SK-N-SH treated with all-trans-retinoic acid at 6 μM for 48 hours (cell line): ENCODE data around the gene RAPGEF1.
"Not testable (repeated sequence)": the region's sequence is repeated elsewhere in the genome, so short reads cannot be mapped to it uniquely, and the experiment has no call there.

Source experiments
- ATAC-seq: fragments of 200-7000 bp; cut with Tn5 transposase; 3 replicates; pipeline ENCODE4 v1.9.1; 2020; ENCODE audit warnings: mild to moderate bottlenecking, moderate library complexity
- ARNTL ChIP-seq: fragments of 450-650 bp; formaldehyde crosslinking; IDR thresholded peaks from 2 replicates; pipeline ENCODE4 v1.5.0; 2020; ENCODE audit warnings: low read depth, mild to moderate bottlenecking, moderate library complexity, borderline replicate concordance
- BACH2 ChIP-seq: fragments of 250-450 bp; sonication (Bioruptor Pico); IDR thresholded peaks from 2 replicates; pipeline ENCODE4 v1.9.0; 2021; ENCODE audit warnings: mild to moderate bottlenecking, borderline replicate concordance
- CSDC2 ChIP-seq: fragments of 250-450 bp; sonication (Bioruptor Pico); IDR thresholded peaks from 2 replicates; pipeline ENCODE4 v1.5.0; 2020; ENCODE audit warnings: mild to moderate bottlenecking, moderate library complexity
- ESRRG ChIP-seq: fragments of 250-450 bp; sonication (Bioruptor Pico); IDR thresholded peaks from 2 replicates; pipeline ENCODE4 v1.6.1; 2021; ENCODE audit warnings: mild to moderate bottlenecking
- GLIS3 ChIP-seq: fragments of 250-450 bp; sonication (Bioruptor Pico); IDR thresholded peaks from 2 replicates; pipeline ENCODE4 v1.5.0; 2020; ENCODE audit warnings: mild to moderate bottlenecking, moderate library complexity
- OSR1 ChIP-seq: fragments of 250-450 bp; sonication (Bioruptor Pico); IDR thresholded peaks from 2 replicates; pipeline ENCODE4 v1.8.0; 2022; ENCODE audit warnings: moderate library complexity, mild to moderate bottlenecking, inconsistent platforms
- PPARA ChIP-seq: fragments of 250-450 bp; sonication (Bioruptor Pico); IDR thresholded peaks from 2 replicates; pipeline ENCODE4 v1.5.0; 2020; ENCODE audit warnings: mild to moderate bottlenecking, borderline replicate concordance
- RARB ChIP-seq: fragments of 250-450 bp; sonication (Bioruptor Pico); IDR thresholded peaks from 2 replicates; pipeline ENCODE4 v1.8.0; 2021; ENCODE audit warnings: mild to moderate bottlenecking, moderate library complexity
- SNAI2 ChIP-seq: fragments of 250-450 bp; sonication (Bioruptor Pico); IDR thresholded peaks from 2 replicates; pipeline ENCODE4 v1.5.0; 2020; ENCODE audit warnings: mild to moderate bottlenecking, moderate library complexity
- TCF4 ChIP-seq: fragments of 250-450 bp; sonication (Bioruptor Pico); IDR thresholded peaks from 2 replicates; pipeline ENCODE4 v1.8.0; 2021; ENCODE audit warnings: mild to moderate bottlenecking, moderate library complexity, borderline replicate concordance
- TOX ChIP-seq: fragments of 250-450 bp; sonication (Bioruptor Pico); IDR thresholded peaks from 2 replicates; pipeline ENCODE4 v1.8.0; 2021; ENCODE audit warnings: mild to moderate bottlenecking, moderate library complexity, borderline replicate concordance
- ZFP3 ChIP-seq: fragments of 250-450 bp; sonication (Bioruptor Pico); IDR thresholded peaks from 2 replicates; pipeline ENCODE4 v1.5.0; 2020; ENCODE audit warnings: mild to moderate bottlenecking, moderate library complexity
- ZFP30 ChIP-seq: fragments of 450-650 bp; formaldehyde crosslinking; IDR thresholded peaks from 2 replicates; pipeline ENCODE4 v1.5.0; 2022; ENCODE audit warnings: mild to moderate bottlenecking, moderate library complexity
- ZNF565 ChIP-seq: fragments of 450-650 bp; formaldehyde crosslinking; conservative IDR thresholded peaks from 2 replicates; pipeline ENCODE4 v1.5.0; 2020; ENCODE audit warnings: low read depth, mild to moderate bottlenecking, moderate library complexity
- ZNF70 ChIP-seq: fragments of 450-650 bp; formaldehyde crosslinking; IDR thresholded peaks from 2 replicates; pipeline ENCODE4 v1.5.0; 2020; ENCODE audit warnings: mild to moderate bottlenecking, moderate library complexity
- ZNF8 ChIP-seq: fragments of 450-650 bp; formaldehyde crosslinking; IDR thresholded peaks from 2 replicates; pipeline ENCODE4 v1.5.0; 2020; ENCODE audit warnings: mild to moderate bottlenecking, moderate library complexity
- TF ChIP-seq, protein P1 (sequence below): fragments of 250-450 bp; sonication (Bioruptor Pico); IDR thresholded peaks from 2 replicates; pipeline ENCODE4 v1.5.0; 2020; ENCODE audit warnings: mild to moderate bottlenecking, moderate library complexity
- TF ChIP-seq, protein P2 (sequence below): fragments of 250-450 bp; sonication (Bioruptor Pico); IDR thresholded peaks from 2 replicates; pipeline ENCODE4 v1.8.0; 2020; ENCODE audit warnings: mild to moderate bottlenecking, moderate library complexity, borderline replicate concordance
- TF ChIP-seq, protein P3 (sequence below): fragments of 250-450 bp; sonication (Bioruptor Pico); IDR thresholded peaks from 2 replicates; pipeline ENCODE4 v1.5.1; 2021; ENCODE audit warnings: mild to moderate bottlenecking, moderate library complexity

Gene RAPGEF1

DNA sequence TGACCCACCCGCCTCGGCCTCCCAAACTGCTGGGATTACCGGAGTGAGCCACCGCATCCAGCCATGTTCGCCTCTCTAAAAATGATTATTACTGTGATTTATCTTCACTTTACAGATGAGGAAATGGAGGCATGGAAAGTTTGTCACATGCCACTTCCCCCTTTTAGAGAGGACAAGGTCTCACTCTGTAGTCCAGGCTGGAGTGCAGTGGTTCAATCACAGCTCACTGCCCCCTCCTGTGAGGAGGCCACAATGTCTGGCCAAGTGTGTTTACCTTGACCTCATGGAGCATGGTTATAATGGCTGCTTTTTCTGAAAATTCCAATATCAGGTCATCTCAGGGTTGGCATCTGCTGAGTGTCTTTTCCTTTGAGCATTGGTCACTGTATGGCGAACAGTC is 187.8 kb downstream of the RAPGEF1 start:
- TF ChIP-seq ZNF8 (CRISPR knock-in tag) (no peak), CSDC2 (CRISPR knock-in tag) (no peak)
- TF ChIP-seq, all 23 proteins: peak for 0
- ATAC-seq, result no peak; the same call in 2 of the 3 replicates

- ATAC-seq, result not testable (repeated sequence)
Observed at GRCh38 chr9:131550465-131550864, 189.4 kb downstream of the RAPGEF1 start.

DNA sequence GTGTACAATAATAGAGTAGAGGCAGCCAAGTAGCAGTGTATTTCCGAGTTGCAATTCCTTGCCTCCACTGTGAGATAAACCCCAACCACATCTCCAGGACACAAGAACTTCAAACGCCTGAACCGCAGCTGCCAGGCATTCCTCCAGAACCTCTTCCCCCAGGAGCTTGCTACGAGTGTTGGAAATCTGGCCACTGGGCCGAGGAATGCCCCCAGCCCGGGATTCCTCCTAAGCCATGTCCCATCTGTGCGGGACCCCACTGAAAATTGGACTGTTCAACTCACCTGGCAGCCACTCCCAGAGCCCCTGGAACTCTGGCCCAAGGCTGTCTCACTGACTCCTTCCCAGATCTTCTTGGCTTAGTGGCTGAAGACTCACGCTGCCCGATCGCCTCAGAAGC is 190.7 kb downstream of the RAPGEF1 start:
- ATAC-seq, result not testable (repeated sequence)

- no peak for TF ChIP-seq CSDC2 (CRISPR knock-in tag)
- TF ChIP-seq OSR1 (CRISPR knock-in tag), result no peak
- no peak for TF ChIP-seq ZFP3 (CRISPR knock-in tag)
- TF ChIP-seq ESRRG, result no peak
- TF ChIP-seq TOX (CRISPR knock-in tag), result no peak
- TF ChIP-seq, protein P1, sequence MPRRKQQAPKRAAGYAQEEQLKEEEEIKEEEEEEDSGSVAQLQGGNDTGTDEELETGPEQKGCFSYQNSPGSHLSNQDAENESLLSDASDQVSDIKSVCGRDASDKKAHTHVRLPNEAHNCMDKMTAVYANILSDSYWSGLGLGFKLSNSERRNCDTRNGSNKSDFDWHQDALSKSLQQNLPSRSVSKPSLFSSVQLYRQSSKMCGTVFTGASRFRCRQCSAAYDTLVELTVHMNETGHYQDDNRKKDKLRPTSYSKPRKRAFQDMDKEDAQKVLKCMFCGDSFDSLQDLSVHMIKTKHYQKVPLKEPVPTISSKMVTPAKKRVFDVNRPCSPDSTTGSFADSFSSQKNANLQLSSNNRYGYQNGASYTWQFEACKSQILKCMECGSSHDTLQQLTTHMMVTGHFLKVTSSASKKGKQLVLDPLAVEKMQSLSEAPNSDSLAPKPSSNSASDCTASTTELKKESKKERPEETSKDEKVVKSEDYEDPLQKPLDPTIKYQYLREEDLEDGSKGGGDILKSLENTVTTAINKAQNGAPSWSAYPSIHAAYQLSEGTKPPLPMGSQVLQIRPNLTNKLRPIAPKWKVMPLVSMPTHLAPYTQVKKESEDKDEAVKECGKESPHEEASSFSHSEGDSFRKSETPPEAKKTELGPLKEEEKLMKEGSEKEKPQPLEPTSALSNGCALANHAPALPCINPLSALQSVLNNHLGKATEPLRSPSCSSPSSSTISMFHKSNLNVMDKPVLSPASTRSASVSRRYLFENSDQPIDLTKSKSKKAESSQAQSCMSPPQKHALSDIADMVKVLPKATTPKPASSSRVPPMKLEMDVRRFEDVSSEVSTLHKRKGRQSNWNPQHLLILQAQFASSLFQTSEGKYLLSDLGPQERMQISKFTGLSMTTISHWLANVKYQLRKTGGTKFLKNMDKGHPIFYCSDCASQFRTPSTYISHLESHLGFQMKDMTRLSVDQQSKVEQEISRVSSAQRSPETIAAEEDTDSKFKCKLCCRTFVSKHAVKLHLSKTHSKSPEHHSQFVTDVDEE (CRISPR knock-in tag), result no peak
- no peak for TF ChIP-seq GLIS3
- TF ChIP-seq RARB (CRISPR knock-in tag), result no peak
- TF ChIP-seq ZNF8 (CRISPR knock-in tag), result no peak
- TF ChIP-seq SNAI2 (CRISPR knock-in tag), result no peak
- TF ChIP-seq, protein P2, sequence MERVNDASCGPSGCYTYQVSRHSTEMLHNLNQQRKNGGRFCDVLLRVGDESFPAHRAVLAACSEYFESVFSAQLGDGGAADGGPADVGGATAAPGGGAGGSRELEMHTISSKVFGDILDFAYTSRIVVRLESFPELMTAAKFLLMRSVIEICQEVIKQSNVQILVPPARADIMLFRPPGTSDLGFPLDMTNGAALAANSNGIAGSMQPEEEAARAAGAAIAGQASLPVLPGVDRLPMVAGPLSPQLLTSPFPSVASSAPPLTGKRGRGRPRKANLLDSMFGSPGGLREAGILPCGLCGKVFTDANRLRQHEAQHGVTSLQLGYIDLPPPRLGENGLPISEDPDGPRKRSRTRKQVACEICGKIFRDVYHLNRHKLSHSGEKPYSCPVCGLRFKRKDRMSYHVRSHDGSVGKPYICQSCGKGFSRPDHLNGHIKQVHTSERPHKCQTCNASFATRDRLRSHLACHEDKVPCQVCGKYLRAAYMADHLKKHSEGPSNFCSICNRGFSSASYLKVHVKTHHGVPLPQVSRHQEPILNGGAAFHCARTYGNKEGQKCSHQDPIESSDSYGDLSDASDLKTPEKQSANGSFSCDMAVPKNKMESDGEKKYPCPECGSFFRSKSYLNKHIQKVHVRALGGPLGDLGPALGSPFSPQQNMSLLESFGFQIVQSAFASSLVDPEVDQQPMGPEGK (CRISPR knock-in tag), result no peak
- no peak for TF ChIP-seq ZNF565
- TF ChIP-seq PPARA (CRISPR knock-in tag), result no peak
- TF ChIP-seq ZNF70 (CRISPR knock-in tag), result no peak
- no peak for TF ChIP-seq BACH2 (CRISPR knock-in tag)
- TF ChIP-seq, protein P3, sequence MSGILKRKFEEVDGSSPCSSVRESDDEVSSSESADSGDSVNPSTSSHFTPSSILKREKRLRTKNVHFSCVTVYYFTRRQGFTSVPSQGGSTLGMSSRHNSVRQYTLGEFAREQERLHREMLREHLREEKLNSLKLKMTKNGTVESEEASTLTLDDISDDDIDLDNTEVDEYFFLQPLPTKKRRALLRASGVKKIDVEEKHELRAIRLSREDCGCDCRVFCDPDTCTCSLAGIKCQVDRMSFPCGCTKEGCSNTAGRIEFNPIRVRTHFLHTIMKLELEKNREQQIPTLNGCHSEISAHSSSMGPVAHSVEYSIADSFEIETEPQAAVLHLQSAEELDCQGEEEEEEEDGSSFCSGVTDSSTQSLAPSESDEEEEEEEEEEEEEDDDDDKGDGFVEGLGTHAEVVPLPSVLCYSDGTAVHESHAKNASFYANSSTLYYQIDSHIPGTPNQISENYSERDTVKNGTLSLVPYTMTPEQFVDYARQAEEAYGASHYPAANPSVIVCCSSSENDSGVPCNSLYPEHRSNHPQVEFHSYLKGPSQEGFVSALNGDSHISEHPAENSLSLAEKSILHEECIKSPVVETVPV, result no peak
- TF ChIP-seq ARNTL (CRISPR knock-in tag), result no peak
- peak; percentile 87 for ATAC-seq
Observed at GRCh38 chr9:131546336-131547084, 193.4 kb downstream of the RAPGEF1 start.

DNA sequence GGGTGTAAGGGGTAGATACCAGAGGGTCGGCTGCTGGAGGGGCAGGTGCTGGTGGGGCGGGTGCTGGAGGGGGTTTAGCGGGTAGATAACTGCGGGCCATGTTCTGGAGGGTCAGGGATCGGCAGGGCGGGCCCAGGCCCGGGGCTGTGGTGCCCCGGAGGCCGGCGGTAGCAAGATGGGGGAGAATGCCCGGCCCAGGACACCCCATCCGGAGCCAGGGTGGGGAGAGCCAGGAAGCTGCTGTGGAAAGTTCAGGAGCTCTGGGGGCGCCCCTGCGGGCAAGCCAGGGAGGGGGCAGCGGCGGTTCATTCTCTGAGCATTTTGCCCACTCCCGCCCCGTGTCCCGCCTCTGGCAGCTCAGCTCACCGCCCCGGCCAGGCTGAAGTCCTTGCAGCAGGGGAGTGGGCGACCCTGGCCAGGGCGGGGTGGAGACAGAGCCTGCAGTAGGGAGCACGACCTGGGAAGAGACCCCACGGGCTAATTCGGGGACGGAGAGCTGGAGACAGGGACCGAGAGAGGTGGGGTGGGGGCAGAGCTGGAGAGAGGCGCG is 194.0 kb downstream of the RAPGEF1 start:
- TF ChIP-seq ZFP30, result no peak
- TF ChIP-seq ZNF565, result no peak
- TF ChIP-seq CSDC2 (CRISPR knock-in tag), result no peak
- no peak for TF ChIP-seq BACH2 (CRISPR knock-in tag)
- TF ChIP-seq ESRRG, result no peak
- no peak for TF ChIP-seq ARNTL (CRISPR knock-in tag)
- no peak for TF ChIP-seq ZFP3 (CRISPR knock-in tag)
- no peak for TF ChIP-seq PPARA (CRISPR knock-in tag)
- TF ChIP-seq, protein P3, result no peak
- TF ChIP-seq GLIS3, result no peak
- no peak for TF ChIP-seq ZNF8 (CRISPR knock-in tag)
- TF ChIP-seq TOX (CRISPR knock-in tag), result no peak
- no peak for TF ChIP-seq TCF4 (CRISPR knock-in tag)
- ATAC-seq, result peak; percentile 24
